ENCODE data around the gene CACNA2D1.
A peak's percentile ranks its signal among the peaks of the same experiment; 100 is the strongest.
"Not testable (repeated sequence)": the region's sequence is repeated elsewhere in the genome, so short reads cannot be mapped to it uniquely, and the experiment has no call there.

Gene CACNA2D1

GRCh38 chr7:82021036-82021435 lies 422.5 kb downstream of the CACNA2D1 start:
- DNase-seq = no peak

- no peak for DNase-seq
These were observed 423.8 kb downstream of the CACNA2D1 start for GRCh38 chr7:82019551-82020475.

GRCh38 chr7:82018226-82018625 lies 425.4 kb downstream of the CACNA2D1 start:
- no peak for DNase-seq

GRCh38 chr7:82017334-82017943 lies 426.1 kb downstream of the CACNA2D1 start:
- no peak for DNase-seq

GRCh38 chr7:82015751-82016150 lies 427.8 kb downstream of the CACNA2D1 start:
- DNase-seq = peak; percentile 2

- DNase-seq = not testable (repeated sequence)
These were observed 429.0 kb downstream of the CACNA2D1 start for GRCh38 chr7:82014574-82014973.

GRCh38 chr7:82012453-82012852 lies 431.1 kb downstream of the CACNA2D1 start:
- DNase-seq = no peak

- DNase-seq = no peak
These were observed 433.2 kb downstream of the CACNA2D1 start for GRCh38 chr7:82010416-82010815.

GRCh38 chr7:82007315-82007714 lies 436.3 kb downstream of the CACNA2D1 start:
- DNase-seq = peak; percentile 74

- DNase-seq = no peak
These were observed 438.5 kb downstream of the CACNA2D1 start for GRCh38 chr7:82005056-82005455.

GRCh38 chr7:81993186-81993585 lies 450.4 kb downstream of the CACNA2D1 start:
- no peak for DNase-seq

- no peak for DNase-seq
These were observed 453.2 kb downstream of the CACNA2D1 start for GRCh38 chr7:81990395-81990794.

- DNase-seq = no peak
These were observed 456.7 kb downstream of the CACNA2D1 start for GRCh38 chr7:81986723-81987470.

GRCh38 chr7:81983406-81983805 lies 460.2 kb downstream of the CACNA2D1 start:
- no peak for DNase-seq

- DNase-seq = no peak
These were observed 470.5 kb downstream of the CACNA2D1 start for GRCh38 chr7:81973117-81973516.

GRCh38 chr7:81960026-81960425 lies 483.6 kb downstream of the CACNA2D1 start:
- DNase-seq = no peak

GRCh38 chr7:81957517-81957916 lies 486.1 kb downstream of the CACNA2D1 start:
- no peak for DNase-seq

- DNase-seq = peak; percentile 22
These were observed 487.1 kb downstream of the CACNA2D1 start for GRCh38 chr7:81956520-81956919.

GRCh38 chr7:81949306-81949705 lies 494.3 kb downstream of the CACNA2D1 start:
- no peak for DNase-seq

- DNase-seq = no peak
These were observed 499.5 kb downstream of the CACNA2D1 start for GRCh38 chr7:81944058-81944457.

- no peak for DNase-seq
These were observed 506.5 kb downstream of the CACNA2D1 start for GRCh38 chr7:81937091-81937490.

- DNase-seq = no peak
These were observed 508.8 kb downstream of the CACNA2D1 start for GRCh38 chr7:81934596-81935301.

GRCh38 chr7:81932936-81933335 lies 510.6 kb downstream of the CACNA2D1 start:
- DNase-seq = no peak
